Hepatocyte (in vitro differentiated cells): ENCODE data around the gene THRSP. TPM values are rescaled to one million over a fixed set of nuclear protein-coding genes. Genes with fewer than 3 reads are reported as not detected.
"Not testable (repeated sequence)": the region's sequence is repeated elsewhere in the genome, so short reads cannot be mapped to it uniquely, and the experiment has no call there.

Experiments used
- DNase-seq: peaks from one replicate; pipeline ENCODE4 v3.0.0-alpha.2; 2016; ENCODE audit warnings: low spot score
- H2AFZ ChIP-seq: fragments of 200-600 bp; sonication (generic); 2 replicates; pipeline ENCODE4 v1.6.0; 2016; ENCODE audit warnings: antibody characterized with exemption, mild to moderate bottlenecking
- H3K27ac ChIP-seq: fragments of 200-600 bp; sonication (generic); 2 replicates; pipeline ENCODE4 v1.5.1; 2016; ENCODE audit warnings: mild to moderate bottlenecking
- H3K27me3 ChIP-seq: fragments of 200-600 bp; sonication (generic); 2 replicates; pipeline ENCODE4 v1.6.1; 2016
- H3K36me3 ChIP-seq: fragments of 200-600 bp; sonication (generic); replicated peaks from 2 replicates; pipeline ENCODE4 v1.5.1; 2016; ENCODE audit warnings: low read depth; ENCODE audit not compliant: insufficient read depth
- H3K4me1 ChIP-seq: fragments of 200-600 bp; sonication (generic); 2 replicates; pipeline ENCODE4 v1.5.1; 2016; ENCODE audit warnings: mild to moderate bottlenecking, moderate library complexity; ENCODE audit not compliant: insufficient read depth
- H3K4me2 ChIP-seq: fragments of 200-600 bp; sonication (generic); 2 replicates; pipeline ENCODE4 v1.6.0; 2016
- H3K4me3 ChIP-seq: fragments of 200-600 bp; sonication (generic); 2 replicates; pipeline ENCODE4 v1.5.1; 2016; ENCODE audit warnings: mild to moderate bottlenecking
- H3K79me2 ChIP-seq: fragments of 200-600 bp; sonication (generic); 2 replicates; pipeline ENCODE4 v1.6.0; 2017; ENCODE audit warnings: mild to moderate bottlenecking
- H3K9me2 ChIP-seq: fragments of 200-600 bp; sonication (generic); replicated peaks from 2 replicates; pipeline ENCODE4 v1.6.0; 2017; ENCODE audit warnings: mild to moderate bottlenecking; ENCODE audit not compliant: insufficient read depth
- H3K9me3 ChIP-seq: fragments of 200-600 bp; sonication (generic); 2 replicates; pipeline ENCODE4 v1.5.1; 2016; ENCODE audit warnings: low read depth, mild to moderate bottlenecking
- H4K20me1 ChIP-seq: fragments of 200-600 bp; sonication (generic); 2 replicates; pipeline ENCODE4 v1.6.0; 2016; ENCODE audit warnings: mild to moderate bottlenecking; ENCODE audit not compliant: insufficient read depth, poor library complexity, severe bottlenecking
- CTCF ChIP-seq: fragments of 200-600 bp; sonication (generic); IDR thresholded peaks from 2 replicates; pipeline ENCODE4 v1.5.1; 2016; ENCODE audit warnings: antibody characterized with exemption, mild to moderate bottlenecking; ENCODE audit not compliant: poor library complexity
- EZH2 ChIP-seq: fragments of 200-600 bp; sonication (generic); IDR thresholded peaks from 2 replicates; pipeline ENCODE4 v1.6.1; 2016; ENCODE audit warnings: antibody characterized with exemption, mild to moderate bottlenecking, borderline replicate concordance
- EZH2phosphoT487 ChIP-seq: fragments of 200-600 bp; sonication (generic); IDR thresholded peaks from one replicate; pipeline ENCODE4 v1.6.1; 2018; ENCODE audit warnings: antibody characterized with exemption, mild to moderate bottlenecking, low read depth, moderate library complexity; ENCODE audit not compliant: unreplicated experiment, severe bottlenecking
- WGBS: methylation state at CpG from one replicate; pipeline ENCODE4 v1.1.6; 2016; ENCODE audit warnings: low lambda C conversion rate; ENCODE audit errors: missing lambda C conversion rate; 5-methylcytosine and 5-hydroxymethylcytosine counted together
- polyA plus RNA-seq: library from polyadenylated mRNA; unstranded; fragments of >200 nt; fragmentation: Nextera tagmentation; extraction: Ambion mirVana; gene quantifications from 2 replicates; pipeline ENCODE4 v1.2.1, GENCODE V29; 2016
- total RNA-seq: library from RNA; depleted of rRNA; stranded (reverse); fragments of >200 nt; gene quantifications from 2 replicates; pipeline ENCODE4 v1.2.3, GENCODE V29; 2014

Gene THRSP
- total and polyA plus RNA-seq, 2 experiments from 2014 or later = 0.17 TPM

DNA sequence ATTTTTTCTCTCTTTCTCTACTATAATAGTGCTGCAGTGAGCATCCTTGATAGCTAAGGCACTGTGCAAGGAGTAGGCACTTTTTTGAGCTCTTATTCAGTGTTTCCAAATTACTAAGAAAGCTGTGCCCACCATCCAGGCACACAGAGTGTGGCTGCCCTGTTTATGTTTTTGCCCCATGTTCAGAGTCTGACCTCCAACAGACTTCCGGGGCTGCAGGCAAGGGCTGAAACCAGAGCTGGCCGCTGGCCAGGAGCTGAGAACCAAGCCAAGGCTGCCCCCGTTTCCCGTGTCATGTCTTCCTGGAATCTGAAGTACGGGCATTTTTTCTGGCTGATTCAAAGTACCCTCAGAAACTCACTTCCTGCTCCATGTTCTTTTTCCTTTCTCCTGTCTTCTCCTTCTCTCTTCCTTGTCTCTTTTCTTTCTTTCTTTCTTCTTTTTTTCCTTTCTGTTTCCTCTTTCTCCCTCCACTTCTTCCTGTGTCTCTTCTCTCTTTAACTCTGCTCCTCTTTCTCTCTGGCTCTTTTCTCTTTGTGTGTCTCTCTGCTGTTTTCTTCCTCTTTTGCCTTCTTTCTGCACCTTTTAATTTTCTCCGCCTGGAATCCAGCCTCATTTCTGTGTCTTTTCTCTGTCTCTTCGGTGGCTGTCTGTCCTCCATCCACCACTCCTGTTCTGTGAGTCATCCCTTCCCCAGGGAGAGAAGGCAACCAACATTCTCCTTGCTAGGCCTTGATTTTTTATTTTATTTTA, 23.6 kb upstream of the THRSP start:
- 36% methylated on average over 7 of the region's 7 CpGs for WGBS
- H3K27me3 ChIP-seq = no peaks in the 10 kb centered on the region
- peak overlapping the region; percentile 66 for H3K4me2 ChIP-seq
- peaks cover 17% of the 10 kb centered on the region for H3K4me1 ChIP-seq
- H3K79me2 ChIP-seq = no peaks in the 10 kb centered on the region
- H3K9me3 ChIP-seq = no peaks in the 10 kb centered on the region
- no peaks in the 10 kb centered on the region for H3K36me3 ChIP-seq
- peak overlapping the region; percentile 75 for H2AFZ ChIP-seq
- no peaks in the 10 kb centered on the region for H4K20me1 ChIP-seq
- peak; percentile 73 for DNase-seq
- no peak overlapping the region for H3K4me3 ChIP-seq
- no peak for TF ChIP-seq EZH2phosphoT487
- TF ChIP-seq CTCF = no peak
- TF ChIP-seq EZH2 = no peak
- H3K9me2 ChIP-seq = no peaks in the 10 kb centered on the region
- peak overlapping the region; percentile 96 for H3K27ac ChIP-seq

GRCh38 chr11:78040691-78041379, 22.8 kb upstream of the THRSP start:
- WGBS = 93% methylated on average over 15 of the region's 15 CpGs
- H2AFZ ChIP-seq = no peak overlapping the region
- no peaks in the 10 kb centered on the region for H3K79me2 ChIP-seq
- H3K4me3 ChIP-seq = no peak overlapping the region
- peak overlapping the region; percentile 96 for H3K27ac ChIP-seq
- no peaks in the 10 kb centered on the region for H3K36me3 ChIP-seq
- no peaks in the 10 kb centered on the region for H3K9me2 ChIP-seq
- peaks cover 19% of the 10 kb centered on the region for H3K4me1 ChIP-seq
- peak overlapping the region; percentile 66 for H3K4me2 ChIP-seq
- H3K27me3 ChIP-seq = no peaks in the 10 kb centered on the region
- H3K9me3 ChIP-seq = no peaks in the 10 kb centered on the region
- H4K20me1 ChIP-seq = no peaks in the 10 kb centered on the region
- DNase-seq = no peak
- TF ChIP-seq CTCF = no peak
- TF ChIP-seq EZH2phosphoT487 = no peak
- TF ChIP-seq EZH2 = no peak

DNA sequence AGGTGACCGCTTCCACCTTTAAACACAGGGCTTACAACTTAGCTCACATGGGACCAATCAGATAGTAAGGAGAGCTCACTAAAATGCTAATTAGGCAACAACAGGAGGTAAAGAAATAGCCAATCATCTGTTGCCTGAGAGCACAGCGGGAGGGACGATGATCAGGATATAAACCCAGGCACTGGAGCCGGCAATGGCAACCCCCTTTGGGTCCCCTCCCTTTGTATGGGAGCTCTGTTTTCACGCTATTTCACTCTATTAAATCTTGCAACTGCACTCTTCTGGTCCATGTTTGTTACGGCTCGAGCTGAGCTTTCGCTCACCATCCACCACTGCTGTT, 22.3 kb upstream of the THRSP start:
- H3K36me3 ChIP-seq, H3K27ac ChIP-seq, H3K27me3 ChIP-seq, DNase-seq, H3K4me3 ChIP-seq, H3K9me3 ChIP-seq, H3K79me2 ChIP-seq, H4K20me1 ChIP-seq, H2AFZ ChIP-seq, H3K9me2 ChIP-seq, H3K4me2 ChIP-seq: not testable (repeated sequence)
- WGBS = 93% methylated on average over 8 of the region's 8 CpGs
- H3K4me1 ChIP-seq = peaks cover 21% of the 10 kb centered on the region

- H3K36me3 ChIP-seq = no peaks in the 10 kb centered on the region
- H3K4me2 ChIP-seq = no peak overlapping the region
- H3K4me1 ChIP-seq = peaks cover 21% of the 10 kb centered on the region
- TF ChIP-seq CTCF (no peak), EZH2phosphoT487 (no peak), EZH2 (no peak)
- no peak overlapping the region for H3K27ac ChIP-seq
- no peaks in the 10 kb centered on the region for H3K79me2 ChIP-seq
- H3K9me3 ChIP-seq = no peaks in the 10 kb centered on the region
- 96% methylated on average over 14 of the region's 14 CpGs for WGBS
- H4K20me1 ChIP-seq = no peaks in the 10 kb centered on the region
- H3K9me2 ChIP-seq = no peaks in the 10 kb centered on the region
- H3K27me3 ChIP-seq = no peaks in the 10 kb centered on the region
- H2AFZ ChIP-seq = no peak overlapping the region
- no peak overlapping the region for H3K4me3 ChIP-seq
- DNase-seq = no peak
Observed at GRCh38 chr11:78041843-78042440, 21.7 kb upstream of the THRSP start.
